Stimulated activated CD8-positive, alpha-beta memory T cell treated with anti-CD3 and anti-CD28 coated beads, Interleukin-12 subunit alpha, Interleukin-12 subunit beta, amount 100 ng/mL, for 1 hour (primary cell): ENCODE results near the gene FAM50A.

Experiments
- DNase-seq: peaks from one replicate; pipeline ENCODE4 v3.0.0-alpha.2; 2020; ENCODE audit warnings: low read depth

Gene FAM50A

GRCh38 chrX:154465601-154466000 is 21.7 kb downstream of the FAM50A start:
- no peak for DNase-seq

DNA sequence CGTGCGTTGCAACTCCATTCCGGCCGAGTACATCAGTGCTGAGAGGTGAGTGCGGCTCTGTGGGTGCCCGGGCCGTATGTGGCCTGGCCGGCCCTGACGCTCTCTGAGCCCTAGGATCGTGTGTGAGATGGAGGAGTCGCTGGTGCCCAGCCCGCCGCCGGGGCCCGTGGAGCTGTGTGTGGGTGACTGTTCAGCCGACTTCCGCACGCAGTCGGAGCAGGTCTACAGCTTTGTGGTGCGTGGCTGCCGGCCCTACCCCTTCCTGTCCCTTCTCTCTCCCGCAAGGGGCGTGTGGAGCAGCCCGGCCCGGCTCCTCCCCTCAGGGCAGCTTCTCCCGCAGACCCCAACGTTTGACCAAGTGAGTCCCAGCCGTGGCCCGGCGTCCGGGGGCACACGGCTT is 22.1 kb downstream of the FAM50A start:
- no peak for DNase-seq

- no peak for DNase-seq
Observed at GRCh38 chrX:154466907-154467306, 23.0 kb downstream of the FAM50A start.

DNA sequence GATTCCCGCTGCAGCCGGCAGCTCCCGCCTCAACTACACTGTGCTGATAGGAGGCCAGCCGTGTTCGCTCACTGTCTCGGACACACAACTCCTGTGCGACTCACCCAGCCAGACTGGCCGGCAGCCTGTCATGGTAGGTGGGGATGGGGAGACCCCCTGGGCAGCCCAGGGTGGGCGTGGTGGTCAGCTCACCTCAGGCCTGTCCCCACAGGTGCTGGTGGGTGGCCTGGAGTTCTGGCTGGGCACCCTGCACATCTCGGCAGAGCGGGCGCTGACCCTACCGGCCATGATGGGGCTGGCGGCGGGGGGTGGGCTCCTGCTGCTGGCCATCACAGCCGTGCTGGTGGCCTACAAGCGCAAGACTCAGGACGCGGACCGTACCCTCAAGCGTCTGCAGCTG is 23.6 kb downstream of the FAM50A start:
- DNase-seq, result no peak

DNA sequence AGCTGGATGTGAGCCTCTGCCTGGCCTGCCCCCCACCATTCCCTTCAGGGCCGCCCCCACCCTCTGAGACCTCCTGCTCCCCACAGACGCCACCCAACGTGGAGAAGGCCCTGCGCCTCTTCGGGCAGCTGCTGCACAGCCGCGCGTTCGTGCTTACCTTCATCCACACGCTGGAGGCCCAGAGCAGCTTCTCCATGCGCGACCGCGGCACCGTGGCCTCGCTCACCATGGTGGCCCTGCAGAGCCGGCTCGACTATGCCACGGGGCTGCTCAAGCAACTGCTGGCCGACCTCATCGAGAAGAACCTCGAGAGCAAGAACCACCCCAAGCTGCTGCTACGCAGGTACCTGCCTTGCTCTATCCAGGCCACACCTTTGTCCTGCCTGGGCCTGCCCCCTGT is 24.3 kb downstream of the FAM50A start:
- DNase-seq, result no peak

DNA sequence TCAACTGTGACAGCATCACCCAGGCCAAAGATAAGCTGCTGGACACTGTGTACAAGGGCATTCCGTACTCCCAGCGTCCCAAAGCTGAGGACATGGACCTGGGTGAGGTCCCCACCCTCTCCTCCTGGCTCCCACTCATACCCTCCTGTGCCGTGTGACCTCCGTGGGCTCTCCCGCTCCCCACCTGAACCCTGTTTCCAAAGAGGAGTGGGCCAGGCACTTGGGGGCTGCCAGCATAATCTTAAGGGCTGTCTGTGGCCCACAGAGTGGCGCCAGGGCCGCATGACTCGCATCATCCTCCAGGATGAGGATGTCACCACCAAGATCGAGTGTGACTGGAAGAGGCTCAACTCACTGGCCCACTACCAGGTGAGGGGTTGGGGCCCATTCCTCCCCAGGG is 25.2 kb downstream of the FAM50A start:
- no peak for DNase-seq

DNA sequence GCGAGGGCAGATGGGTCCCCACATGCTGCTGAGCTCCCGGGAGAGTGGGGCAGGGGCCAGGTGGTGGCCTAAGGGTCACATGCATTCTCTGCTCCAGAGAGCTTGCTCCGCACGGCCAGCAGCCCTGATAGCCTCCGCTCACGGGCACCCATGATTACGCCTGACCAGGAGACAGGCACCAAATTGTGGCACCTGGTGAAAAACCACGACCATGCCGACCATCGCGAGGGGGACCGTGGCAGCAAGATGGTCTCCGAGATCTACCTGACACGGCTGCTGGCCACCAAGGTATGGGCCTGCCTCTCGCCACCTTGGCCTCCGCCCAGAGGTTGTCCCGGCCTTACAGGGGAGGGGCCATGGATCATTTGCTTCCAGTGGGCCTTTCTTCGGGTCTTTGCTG is 25.9 kb downstream of the FAM50A start:
- no peak for DNase-seq

GRCh38 chrX:154470434-154470833 is 26.5 kb downstream of the FAM50A start:
- DNase-seq, result no peak

GRCh38 chrX:154470914-154471568 is 27.1 kb downstream of the FAM50A start:
- no peak for DNase-seq

DNA sequence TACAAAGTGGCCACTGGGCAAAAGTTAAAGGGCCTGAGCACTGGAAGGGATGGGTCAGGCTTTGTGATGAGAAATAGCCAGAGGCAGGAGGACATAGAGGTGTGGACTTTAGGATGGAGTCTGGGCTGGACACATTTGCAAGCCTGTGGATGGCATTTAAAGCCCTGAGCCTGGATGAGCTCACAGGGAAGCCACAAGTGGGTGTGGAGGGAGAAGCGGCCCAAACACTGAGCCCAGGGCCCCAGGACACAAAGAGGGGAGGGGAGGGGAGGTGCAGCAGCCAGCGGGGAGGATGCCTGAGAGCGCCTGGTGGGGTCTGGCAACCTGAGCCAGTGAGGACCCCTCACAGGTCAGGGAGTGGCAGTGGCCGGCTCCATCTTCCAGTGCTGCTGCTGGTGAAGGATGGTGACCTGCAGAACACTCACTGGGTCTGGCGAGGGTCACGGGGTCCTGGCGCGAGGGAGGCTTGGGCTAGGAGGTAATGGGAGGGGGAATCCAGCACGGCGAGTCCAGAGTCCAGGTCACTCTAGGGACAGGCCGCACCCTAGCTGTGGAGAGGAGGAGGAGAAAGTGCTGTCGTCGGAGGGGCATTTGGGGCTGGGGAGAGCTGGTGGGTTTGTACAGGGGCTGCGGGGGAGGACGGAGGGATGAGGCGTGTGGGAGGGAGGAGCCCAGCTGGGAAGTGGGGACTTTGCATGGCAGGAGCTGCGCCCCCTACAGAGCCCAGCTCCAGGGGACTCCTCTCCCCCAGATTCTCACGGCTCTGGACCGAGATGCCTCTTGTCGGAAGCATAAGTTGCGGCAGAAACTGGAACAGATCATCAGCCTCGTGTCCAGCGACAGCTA is 28.1 kb downstream of the FAM50A start:
- no peak for DNase-seq

GRCh38 chrX:154472685-154473632 is 29.0 kb downstream of the FAM50A start:
- DNase-seq, result no peak

DNA sequence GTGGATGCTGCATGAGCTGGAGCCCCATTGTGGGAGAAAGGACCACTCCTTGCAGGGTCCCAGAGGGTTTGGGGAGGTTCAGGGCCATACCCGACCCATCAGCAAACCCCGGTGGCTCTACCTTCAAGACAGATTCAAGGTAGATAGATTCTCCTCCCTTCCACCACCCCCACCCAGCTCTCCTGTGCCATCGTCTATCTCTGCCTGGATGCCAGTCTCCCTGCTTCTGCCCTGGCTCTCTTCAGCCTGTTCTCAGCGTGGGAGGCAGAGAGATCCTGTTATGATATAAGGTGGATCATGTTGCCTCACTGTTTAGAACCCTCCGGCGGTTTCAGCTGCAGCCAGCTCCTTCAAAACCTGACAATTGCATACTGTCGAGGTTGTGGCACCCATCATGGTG is 29.7 kb downstream of the FAM50A start:
- no peak for DNase-seq

DNA sequence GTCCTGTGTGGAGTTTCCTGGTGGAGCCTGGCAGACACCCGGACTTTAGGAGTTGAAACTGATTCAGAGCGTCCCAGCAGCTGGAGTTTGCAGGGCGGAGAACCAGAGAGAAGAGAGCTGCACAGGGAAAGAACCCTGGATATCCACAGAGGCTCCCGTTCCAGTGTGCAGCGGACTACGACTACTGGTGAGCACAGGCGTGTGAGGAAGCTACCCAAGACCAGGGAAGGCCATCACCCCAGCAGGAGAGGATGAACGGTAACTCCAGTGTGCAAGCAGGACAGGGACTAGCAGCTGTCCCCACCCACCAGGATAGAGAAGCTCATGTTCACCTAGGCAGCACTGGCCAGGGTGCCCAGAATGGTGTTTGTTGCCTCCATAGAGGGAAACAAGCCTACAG is 32.9 kb downstream of the FAM50A start:
- no peak for DNase-seq

- no peak for DNase-seq
Observed at GRCh38 chrX:154477891-154478477, 34.0 kb downstream of the FAM50A start.

- DNase-seq, result peak; percentile 90
Observed at GRCh38 chrX:154478728-154479622, 35.0 kb downstream of the FAM50A start, which contains the start of gene LAGE3. LAGE3 (minus strand) TSS chrX:154479281; CDS start chrX:154478915, 366 bp downstream.

GRCh38 chrX:154481195-154481594 is 37.3 kb downstream of the FAM50A start:
- no peak for DNase-seq

- no peak for DNase-seq
Observed at GRCh38 chrX:154481911-154482601, 38.1 kb downstream of the FAM50A start.

- DNase-seq, result no peak
Observed at GRCh38 chrX:154482786-154483185, 38.8 kb downstream of the FAM50A start.

DNA sequence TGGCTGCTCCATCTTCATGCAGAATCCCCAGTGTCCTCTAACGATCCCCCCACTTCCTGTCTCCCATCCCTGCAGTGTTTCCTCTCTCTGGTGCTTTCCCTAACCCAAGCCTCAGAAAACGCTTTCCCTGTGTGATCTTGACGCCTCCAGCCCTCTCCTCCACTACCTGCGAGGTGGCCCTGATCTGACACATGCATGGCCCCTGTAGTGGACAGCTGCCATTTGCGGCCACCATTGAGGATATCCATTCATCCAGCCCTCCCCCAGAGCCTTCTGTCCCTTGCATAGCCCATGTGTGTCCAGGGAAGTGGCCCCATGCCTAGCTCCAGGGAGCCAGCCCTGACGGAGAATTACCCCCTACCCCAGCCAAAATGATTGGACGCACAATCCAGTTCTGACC is 39.4 kb downstream of the FAM50A start:
- no peak for DNase-seq
